HepG2 (cell line): ENCODE results near the gene ZNF683. TPM values are rescaled to one million over a fixed set of nuclear protein-coding genes. Genes with fewer than 3 reads are reported as not detected.

Experiments used
- CTCF ChIP-seq: sonication (generic); formaldehyde crosslinking; IDR thresholded peaks from 2 replicates; pipeline ENCODE4 v1.5.0; 2020; ENCODE audit warnings: mild to moderate bottlenecking, missing genetic modification reagents, moderate library complexity
- ERF ChIP-seq: IDR thresholded peaks from 2 replicates; pipeline ENCODE4 v1.6.1; 2018; ENCODE audit warnings: missing biosample characterization, missing genetic modification reagents
- ETV5 ChIP-seq: IDR thresholded peaks from 2 replicates; pipeline ENCODE4 v1.6.1; 2018; ENCODE audit warnings: missing biosample characterization, missing genetic modification reagents, inconsistent platforms, borderline replicate concordance
- FOSL2 ChIP-seq: sonication (generic); formaldehyde crosslinking; IDR thresholded peaks from 2 replicates; pipeline ENCODE4 v1.4.0; 2020; ENCODE audit warnings: missing genetic modification reagents
- HNRNPUL1 ChIP-seq: fragments of 200-400 bp; formaldehyde crosslinking; IDR thresholded peaks from 2 replicates; pipeline ENCODE4 v1.6.1; 2017; ENCODE audit warnings: low read depth, mild to moderate bottlenecking, low read length, moderate library complexity
- KDM2A ChIP-seq: sonication (generic); formaldehyde crosslinking; IDR thresholded peaks from 2 replicates; pipeline ENCODE4 v1.4.0; 2020; ENCODE audit warnings: low read depth, missing genetic modification reagents, borderline replicate concordance
- MIER2 ChIP-seq: IDR thresholded peaks from 2 replicates; pipeline ENCODE4 v1.6.1; 2016; ENCODE audit warnings: missing biosample characterization, missing genetic modification reagents
- MXD1 ChIP-seq: sonication (generic); formaldehyde crosslinking; IDR thresholded peaks from 2 replicates; pipeline ENCODE4 v1.4.0; 2020; ENCODE audit warnings: mild to moderate bottlenecking, missing genetic modification reagents
- NFATC3 ChIP-seq: sonication (generic); formaldehyde crosslinking; IDR thresholded peaks from 2 replicates; pipeline ENCODE4 v1.5.1; 2020; ENCODE audit warnings: mild to moderate bottlenecking, missing genetic modification reagents
- PRMT3 ChIP-seq: sonication (generic); formaldehyde crosslinking; IDR thresholded peaks from 2 replicates; pipeline ENCODE4 v1.8.1; 2022; ENCODE audit warnings: low read depth, mild to moderate bottlenecking, moderate library complexity, missing genetic modification reagents, borderline replicate concordance
- RAD21 ChIP-seq: fragments of 450-650 bp; formaldehyde crosslinking; IDR thresholded peaks from 2 replicates; pipeline ENCODE4 v1.5.0; 2020; ENCODE audit warnings: mild to moderate bottlenecking
- RBM39 ChIP-seq: fragments of 200-400 bp; formaldehyde crosslinking; IDR thresholded peaks from one replicate; pipeline ENCODE4 v1.6.1; 2018; ENCODE audit warnings: antibody characterized with exemption, mild to moderate bottlenecking, low read depth, low read length; ENCODE audit not compliant: poor library complexity, severe bottlenecking
- SMC3 ChIP-seq: IDR thresholded peaks from 2 replicates; pipeline ENCODE4 v1.6.1; 2011; ENCODE audit warnings: low read length, improper control_type of control experiment
- STAG1 ChIP-seq: sonication (generic); formaldehyde crosslinking; IDR thresholded peaks from 2 replicates; pipeline ENCODE4 v1.4.0; 2020; ENCODE audit warnings: missing genetic modification reagents
- XRCC5 ChIP-seq: fragments of 200-400 bp; formaldehyde crosslinking; optimal IDR thresholded peaks from 2 replicates; pipeline ENCODE3; 2017; ENCODE audit warnings: mild to moderate bottlenecking, low read length
- ZNF329 ChIP-seq: sonication (generic); formaldehyde crosslinking; IDR thresholded peaks from 2 replicates; pipeline ENCODE4 v1.9.0; 2021; ENCODE audit warnings: low read depth, mild to moderate bottlenecking, missing genetic modification reagents
- ZNF788 ChIP-seq: sonication (generic); formaldehyde crosslinking; IDR thresholded peaks from 2 replicates; pipeline ENCODE4 v1.5.0; 2020; ENCODE audit warnings: mild to moderate bottlenecking, missing genetic modification reagents, borderline replicate concordance
- ZNF841 ChIP-seq: sonication (generic); formaldehyde crosslinking; IDR thresholded peaks from 2 replicates; pipeline ENCODE4 v1.8.1; 2023; ENCODE audit warnings: missing genetic modification reagents, borderline replicate concordance
- polyA plus RNA-seq, 8 experiments: library from polyadenylated mRNA; depleted of rRNA in 3 of 8; stranded (reverse) in 7 of 8; unstranded in 1 of 8; fragments of >200 nt; fragmentation: Illumina TruSeq in 4 of 8; extraction: Trizol in 4 of 8; gene quantifications; 2 replicates each; pipeline versions ENCODE4 v1.2.1 to v1.2.3, GENCODE V29; 2011 to 2016; ENCODE audit warnings: low read depth in 4 of 8, missing spikeins in 1 of 8, mixed read lengths in 1 of 8; ENCODE audit not compliant: insufficient read depth in 1 of 8
- total RNA-seq, 5 experiments: library from RNA; depleted of rRNA; stranded (reverse); fragments of >200 nt; fragmentation: Illumina TruSeq; extraction: Trizol; gene quantifications; 2 replicates each; pipeline ENCODE4 v1.2.3, GENCODE V29; 2016; ENCODE audit warnings: low read depth in 1 of 5

ZNF683 gene
- total and polyA plus RNA-seq, 2 of the 13 experiments (the other 11 are each of a cell fraction or from before 2014, with no cell fraction given) = not detected

DNA sequence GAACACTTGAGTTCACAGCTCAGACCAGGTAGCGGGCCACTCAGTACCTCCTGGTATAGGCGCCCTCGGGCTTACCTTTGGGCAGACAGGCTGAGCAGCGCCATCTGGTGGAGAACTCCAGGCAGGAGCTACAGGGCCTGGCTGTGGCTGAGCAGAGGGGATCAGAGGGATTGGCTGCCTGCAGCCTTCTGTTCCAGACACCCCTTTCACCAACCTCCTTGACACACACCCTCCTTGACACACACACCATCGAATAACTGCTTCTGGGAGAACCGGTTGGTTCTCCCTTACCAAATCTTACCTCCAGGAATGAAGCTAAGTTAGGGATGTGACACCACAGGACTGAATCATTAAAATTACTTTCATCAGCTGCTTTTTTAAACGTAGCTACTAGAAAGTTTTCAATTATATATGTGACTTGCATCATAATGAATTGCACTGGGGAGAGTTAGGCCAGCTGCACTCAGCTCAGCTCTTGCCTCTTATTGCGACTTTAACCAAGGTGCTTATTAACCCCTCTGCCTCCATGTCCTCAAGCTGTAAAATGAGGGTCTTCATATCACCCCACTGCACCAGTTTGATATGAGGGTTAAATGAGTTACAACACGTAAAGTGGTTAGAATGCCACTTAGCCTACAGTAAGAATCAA is 44.7 kb upstream of the ZNF683 start (continued):
- TF ChIP-seq STAG1 = peak; percentile 82
- TF ChIP-seq RAD21 (CRISPR knock-in tag) = peak; percentile 69
- peak; percentile 70 for TF ChIP-seq SMC3
- TF ChIP-seq PRMT3 (CRISPR knock-in tag) = no peak
- peak; percentile 91 for TF ChIP-seq CTCF (CRISPR knock-in tag)
- TF ChIP-seq MIER2 (CRISPR knock-in tag) = peak; percentile 58; the same call in 1 of the 2 replicates
- no peak for TF ChIP-seq ZNF841 (CRISPR knock-in tag)
- TF ChIP-seq MXD1 (CRISPR knock-in tag) = no peak
- TF ChIP-seq ETV5 = no peak; the same call in 1 of the 2 replicates
- no peak for TF ChIP-seq ZNF329
- peak; percentile 51; the same call in 1 of the 2 replicates for TF ChIP-seq KDM2A (CRISPR knock-in tag)
- TF ChIP-seq ERF (CRISPR knock-in tag) = no peak
- peak; percentile 21; the same call in 1 of the 2 replicates for TF ChIP-seq ZNF788 (CRISPR knock-in tag)
- TF ChIP-seq RBM39 = no peak
- no peak for TF ChIP-seq NFATC3 (CRISPR knock-in tag)
- peak; percentile 19; the same call in 1 of the 2 replicates for TF ChIP-seq FOSL2 (CRISPR knock-in tag)
- no peak for TF ChIP-seq HNRNPUL1
- peak; percentile 44 for TF ChIP-seq XRCC5
